Measurements from ENCODE around the gene GXYLT2. TPM values are rescaled to one million over a fixed set of nuclear protein-coding genes. Genes with fewer than 3 reads are reported as not detected.
"Not testable (repeated sequence)": the region's sequence is repeated elsewhere in the genome, so short reads cannot be mapped to it uniquely, and the experiment has no call there.

Gene GXYLT2
- total RNA-seq, 1 experiment from 2014 or later = 6.1 TPM

DNA sequence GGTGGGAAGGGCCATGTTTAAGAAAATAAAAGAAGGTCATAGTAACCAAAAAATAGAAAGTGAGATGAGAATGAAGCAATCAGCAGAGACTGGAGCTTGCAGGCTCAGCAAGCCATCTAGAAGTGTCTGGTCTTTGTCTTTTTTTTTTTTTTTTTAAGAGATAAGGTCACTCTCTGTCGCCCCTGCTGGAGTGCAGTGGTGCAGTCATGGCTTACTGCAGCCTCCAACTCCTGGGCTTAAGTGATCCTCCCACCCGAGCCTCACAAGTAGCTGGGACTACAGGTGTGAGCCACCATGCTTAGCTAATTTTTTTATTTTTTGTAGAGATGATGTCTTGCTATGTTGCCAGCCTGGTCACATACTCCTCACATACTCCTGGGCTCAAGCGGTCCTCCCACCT, 36.2 kb downstream of the GXYLT2 start:
- Histone ChIP-seq H3K36me3 (ENCODE audit: control insufficient read depth, insufficient read depth, low read length) (no peaks in the 10 kb centered on the region), H3K4me3 (ENCODE audit: low read depth in 2 of 2, low read length in 2 of 2) (no peak overlapping the region), H3K4me1 (ENCODE audit: control insufficient read depth, insufficient read depth, low read length) (no peaks in the 10 kb centered on the region), H3K27me3 (ENCODE audit: control insufficient read depth, insufficient read depth, low read length) (no peaks in the 10 kb centered on the region), H3K27ac (ENCODE audit: low read length) (no peak overlapping the region), H3K9me3 (ENCODE audit: control insufficient read depth, insufficient read depth, low read depth, low read length) (no peaks in the 10 kb centered on the region)
- CTCF ChIA-PET = no interaction called here
- POLR2A ChIA-PET = no interaction called here
- intact Hi-C loops (cut with micrococcal nuclease; ENCODE audit: unreplicated experiment) (no loop called here), in situ Hi-C loops (cut with HindIII; ENCODE audit: low pct_unique_long_range_greater_than_20kb, low sequenced_read_pairs) (no loop called here)
- no TSS peak for BruUV-seq (replicated peaks)
- no peak for ATAC-seq
- DNase-seq (ENCODE audit: low read depth, low spot score) = no peak
- TF ChIP-seq, protein P1, sequence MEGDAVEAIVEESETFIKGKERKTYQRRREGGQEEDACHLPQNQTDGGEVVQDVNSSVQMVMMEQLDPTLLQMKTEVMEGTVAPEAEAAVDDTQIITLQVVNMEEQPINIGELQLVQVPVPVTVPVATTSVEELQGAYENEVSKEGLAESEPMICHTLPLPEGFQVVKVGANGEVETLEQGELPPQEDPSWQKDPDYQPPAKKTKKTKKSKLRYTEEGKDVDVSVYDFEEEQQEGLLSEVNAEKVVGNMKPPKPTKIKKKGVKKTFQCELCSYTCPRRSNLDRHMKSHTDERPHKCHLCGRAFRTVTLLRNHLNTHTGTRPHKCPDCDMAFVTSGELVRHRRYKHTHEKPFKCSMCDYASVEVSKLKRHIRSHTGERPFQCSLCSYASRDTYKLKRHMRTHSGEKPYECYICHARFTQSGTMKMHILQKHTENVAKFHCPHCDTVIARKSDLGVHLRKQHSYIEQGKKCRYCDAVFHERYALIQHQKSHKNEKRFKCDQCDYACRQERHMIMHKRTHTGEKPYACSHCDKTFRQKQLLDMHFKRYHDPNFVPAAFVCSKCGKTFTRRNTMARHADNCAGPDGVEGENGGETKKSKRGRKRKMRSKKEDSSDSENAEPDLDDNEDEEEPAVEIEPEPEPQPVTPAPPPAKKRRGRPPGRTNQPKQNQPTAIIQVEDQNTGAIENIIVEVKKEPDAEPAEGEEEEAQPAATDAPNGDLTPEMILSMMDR (IDR thresholded peaks at IDR 0.05) = no peak
- TF ChIP-seq SIN3A (IDR thresholded peaks at IDR 0.05; ENCODE audit: borderline replicate concordance, insufficient read depth, low read depth, low read length) = no peak
- no peak for TF ChIP-seq POLR2AphosphoS5 (IDR thresholded peaks at IDR 0.05; ENCODE audit: low read depth, low read length)
- TF ChIP-seq, protein P2, sequence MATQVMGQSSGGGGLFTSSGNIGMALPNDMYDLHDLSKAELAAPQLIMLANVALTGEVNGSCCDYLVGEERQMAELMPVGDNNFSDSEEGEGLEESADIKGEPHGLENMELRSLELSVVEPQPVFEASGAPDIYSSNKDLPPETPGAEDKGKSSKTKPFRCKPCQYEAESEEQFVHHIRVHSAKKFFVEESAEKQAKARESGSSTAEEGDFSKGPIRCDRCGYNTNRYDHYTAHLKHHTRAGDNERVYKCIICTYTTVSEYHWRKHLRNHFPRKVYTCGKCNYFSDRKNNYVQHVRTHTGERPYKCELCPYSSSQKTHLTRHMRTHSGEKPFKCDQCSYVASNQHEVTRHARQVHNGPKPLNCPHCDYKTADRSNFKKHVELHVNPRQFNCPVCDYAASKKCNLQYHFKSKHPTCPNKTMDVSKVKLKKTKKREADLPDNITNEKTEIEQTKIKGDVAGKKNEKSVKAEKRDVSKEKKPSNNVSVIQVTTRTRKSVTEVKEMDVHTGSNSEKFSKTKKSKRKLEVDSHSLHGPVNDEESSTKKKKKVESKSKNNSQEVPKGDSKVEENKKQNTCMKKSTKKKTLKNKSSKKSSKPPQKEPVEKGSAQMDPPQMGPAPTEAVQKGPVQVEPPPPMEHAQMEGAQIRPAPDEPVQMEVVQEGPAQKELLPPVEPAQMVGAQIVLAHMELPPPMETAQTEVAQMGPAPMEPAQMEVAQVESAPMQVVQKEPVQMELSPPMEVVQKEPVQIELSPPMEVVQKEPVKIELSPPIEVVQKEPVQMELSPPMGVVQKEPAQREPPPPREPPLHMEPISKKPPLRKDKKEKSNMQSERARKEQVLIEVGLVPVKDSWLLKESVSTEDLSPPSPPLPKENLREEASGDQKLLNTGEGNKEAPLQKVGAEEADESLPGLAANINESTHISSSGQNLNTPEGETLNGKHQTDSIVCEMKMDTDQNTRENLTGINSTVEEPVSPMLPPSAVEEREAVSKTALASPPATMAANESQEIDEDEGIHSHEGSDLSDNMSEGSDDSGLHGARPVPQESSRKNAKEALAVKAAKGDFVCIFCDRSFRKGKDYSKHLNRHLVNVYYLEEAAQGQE (IDR thresholded peaks at IDR 0.05; ENCODE audit: insufficient read depth in 1 of 2, low read depth in 2 of 2, low read length in 1 of 2) = no peak
- no peak for TF ChIP-seq TCF7L2 (IDR thresholded peaks at IDR 0.05; ENCODE audit: low read depth, low read length)

DNA sequence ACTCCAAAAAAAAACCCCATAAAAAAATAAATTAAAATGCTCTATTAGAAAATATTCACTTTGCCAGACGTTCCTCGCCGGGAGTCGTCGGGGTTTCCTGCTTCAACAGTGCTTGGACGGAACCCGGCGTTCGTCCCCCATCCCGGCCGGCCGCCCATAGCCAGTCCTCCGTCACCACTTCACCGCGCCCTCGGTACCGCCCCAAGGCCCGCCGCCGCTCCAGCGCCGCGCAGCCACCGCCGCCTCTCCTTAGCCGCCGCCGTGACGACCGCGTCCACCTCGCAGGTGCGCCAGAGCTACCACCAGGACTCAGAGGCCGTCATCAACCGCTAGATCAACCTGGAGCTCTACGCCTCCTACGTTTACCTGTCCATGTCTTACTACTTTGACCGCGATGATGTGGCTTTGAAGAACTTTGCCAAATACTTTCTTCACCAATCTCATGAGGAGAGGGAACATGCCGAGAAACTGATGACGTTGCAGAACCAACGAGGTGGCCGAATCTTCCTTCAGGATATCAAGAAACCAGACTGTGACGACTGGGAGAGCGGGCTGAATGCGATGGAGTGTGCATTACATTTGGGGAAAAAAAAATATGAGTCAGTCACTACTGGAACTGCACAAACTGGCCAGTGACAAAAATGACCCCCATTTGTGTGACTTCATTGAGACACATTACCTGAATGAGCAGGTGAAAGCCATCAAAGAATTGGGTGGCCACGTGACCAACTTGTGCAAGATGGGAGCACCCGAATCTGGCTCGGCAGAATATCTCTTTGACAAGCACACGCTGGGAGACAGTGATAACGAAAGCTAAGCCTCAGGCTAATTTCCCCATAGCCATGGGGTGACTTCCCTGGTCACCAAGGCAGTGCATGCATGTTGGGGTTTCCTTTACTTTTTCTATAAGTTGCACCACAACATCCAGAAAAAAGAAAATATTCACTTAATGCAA, 41.2 kb downstream of the GXYLT2 start:
- CTCF ChIA-PET; H3K27ac ChIP-seq (ENCODE audit: low read length); H3K9me3 ChIP-seq (ENCODE audit: control insufficient read depth, insufficient read depth, low read depth, low read length); intact Hi-C loops (cut with micrococcal nuclease; ENCODE audit: unreplicated experiment); H3K4me3 ChIP-seq (ENCODE audit: low read depth in 2 of 2, low read length in 2 of 2); POLR2A ChIA-PET; ATAC-seq; H3K27me3 ChIP-seq (ENCODE audit: control insufficient read depth, insufficient read depth, low read length); DNase-seq (ENCODE audit: low read depth, low spot score); BruUV-seq (replicated peaks); H3K4me1 ChIP-seq (ENCODE audit: control insufficient read depth, insufficient read depth, low read length); H3K36me3 ChIP-seq (ENCODE audit: control insufficient read depth, insufficient read depth, low read length); in situ Hi-C loops (cut with HindIII; ENCODE audit: low pct_unique_long_range_greater_than_20kb, low sequenced_read_pairs): not testable (repeated sequence)

DNA sequence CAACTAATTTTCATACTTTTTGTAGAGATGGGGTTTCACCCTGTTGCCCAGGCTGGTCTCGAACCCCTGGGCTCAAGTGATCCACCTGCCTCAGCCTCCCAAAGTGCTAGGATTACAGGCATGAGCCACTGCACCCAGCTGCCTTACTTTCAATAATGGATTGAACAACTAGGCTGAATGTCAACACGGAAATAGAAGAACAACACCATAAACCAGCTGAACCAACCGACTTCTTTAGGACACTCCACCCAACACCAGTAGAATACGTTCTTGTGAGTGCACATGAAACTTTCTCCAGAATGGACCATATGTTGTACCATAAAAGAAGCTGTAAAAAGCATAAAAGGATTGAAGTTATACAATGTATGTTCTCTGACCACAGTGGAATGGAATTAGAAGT, 42.9 kb downstream of the GXYLT2 start:
- H3K27ac ChIP-seq (ENCODE audit: low read length) = no peak overlapping the region
- no peaks in the 10 kb centered on the region for H3K36me3 ChIP-seq (ENCODE audit: control insufficient read depth, insufficient read depth, low read length)
- no peaks in the 10 kb centered on the region for H3K9me3 ChIP-seq (ENCODE audit: control insufficient read depth, insufficient read depth, low read depth, low read length)
- CTCF ChIA-PET = no interaction called here
- no peak overlapping the region for H3K4me3 ChIP-seq (ENCODE audit: low read depth in 2 of 2, low read length in 2 of 2)
- no peaks in the 10 kb centered on the region for H3K4me1 ChIP-seq (ENCODE audit: control insufficient read depth, insufficient read depth, low read length)
- no peak for ATAC-seq
- intact Hi-C loops (cut with micrococcal nuclease; ENCODE audit: unreplicated experiment) (loop anchor here (10.0 kb wide), 1 partner anchor 154 kb away; no protein-coding TSS in a partner anchor), in situ Hi-C loops (cut with HindIII; ENCODE audit: low pct_unique_long_range_greater_than_20kb, low sequenced_read_pairs) (no loop called here)
- POLR2A ChIA-PET = no interaction called here
- no TSS peak for BruUV-seq (replicated peaks)
- TF ChIP-seq, protein P2 (IDR thresholded peaks at IDR 0.05; ENCODE audit: insufficient read depth in 1 of 2, low read depth in 2 of 2, low read length in 1 of 2) = no peak
- TF ChIP-seq, protein P1 (IDR thresholded peaks at IDR 0.05) = no peak
- TF ChIP-seq TCF7L2 (IDR thresholded peaks at IDR 0.05; ENCODE audit: low read depth, low read length) (no peak), SIN3A (IDR thresholded peaks at IDR 0.05; ENCODE audit: borderline replicate concordance, insufficient read depth, low read depth, low read length) (no peak), POLR2AphosphoS5 (IDR thresholded peaks at IDR 0.05; ENCODE audit: low read depth, low read length) (no peak)
- no peaks in the 10 kb centered on the region for H3K27me3 ChIP-seq (ENCODE audit: control insufficient read depth, insufficient read depth, low read length)
- no peak for DNase-seq (ENCODE audit: low read depth, low spot score)
